Tibial nerve (tissue), 4 donors: ENCODE data around the gene ZNF518B. TPM values are rescaled to one million over a fixed set of nuclear protein-coding genes. Genes with fewer than 3 reads are reported as not detected.

Experiments
- DNase-seq, 2 donors: peaks; one replicate each; pipeline ENCODE4 v3.0.0-alpha.2; 2019; ENCODE audit warnings: low spot score in 2 of 2
- H3K27ac ChIP-seq, 4 donors: fragments of 200-600 bp; sonication (generic) in 3 of 4; one replicate each; pipeline ENCODE4 v1.5.1; 2017 to 2019; ENCODE audit warnings: mild to moderate bottlenecking in 1 of 4
- H3K27me3 ChIP-seq, 2 donors: fragments of 200-600 bp; sonication (generic) in 1 of 2; one replicate each; pipeline versions ENCODE4 v1.5.1 to v1.6.0; 2017 to 2019
- H3K36me3 ChIP-seq, 3 donors: fragments of 200-600 bp; sonication (generic); one replicate each; pipeline ENCODE4 v1.5.1; 2018 to 2019
- H3K4me1 ChIP-seq, 4 donors: fragments of 200-600 bp; sonication (generic) in 3 of 4; one replicate each; pipeline ENCODE4 v1.5.1; 2017 to 2019
- H3K4me3 ChIP-seq, 4 donors: fragments of 200-600 bp; sonication (generic) in 3 of 4; one replicate each; pipeline ENCODE4 v1.5.1; 2017 to 2019; ENCODE audit warnings: mild to moderate bottlenecking in 1 of 4, moderate library complexity in 1 of 4
- H3K9me3 ChIP-seq, 4 donors: fragments of 200-600 bp; sonication (generic) in 3 of 4; one replicate each; pipeline ENCODE4 v1.5.1; 2017 to 2019
- EP300 ChIP-seq, 2 donors: sonication (generic); formaldehyde crosslinking; IDR thresholded peaks; one replicate each; pipeline ENCODE4 v1.6.1; 2017; ENCODE audit warnings: antibody characterized with exemption in 2 of 2, mild to moderate bottlenecking in 1 of 2
- POLR2A ChIP-seq, 2 donors: fragments of 450-650 bp; IDR thresholded peaks; one replicate each; pipeline ENCODE4 v1.6.1; 2017; ENCODE audit warnings: antibody characterized with exemption in 2 of 2, mild to moderate bottlenecking in 2 of 2, moderate library complexity in 2 of 2
- WGBS, 2 donors: methylation state at CpG; one replicate each; pipeline ENCODE4 v1.1.5; 2018; 5-methylcytosine and 5-hydroxymethylcytosine counted together
- total RNA-seq, 4 donors: library from RNA; depleted of rRNA; stranded (reverse); fragments of >200 nt; gene quantifications; one replicate each; pipeline ENCODE4 v1.1.0, GENCODE V29; 2016
- TF ChIP-seq, protein P1 (sequence below), 5 experiments: fragments of 200-600 bp in 3 of 5; fragments of 450-650 bp in 2 of 5; sonication (generic) in 3 of 5; IDR thresholded peaks; one replicate each; pipeline ENCODE4 v1.5.1; 2016 to 2019; ENCODE audit warnings: antibody characterized with exemption in 5 of 5, mild to moderate bottlenecking in 3 of 5, moderate library complexity in 2 of 5

ZNF518B gene, protein sequence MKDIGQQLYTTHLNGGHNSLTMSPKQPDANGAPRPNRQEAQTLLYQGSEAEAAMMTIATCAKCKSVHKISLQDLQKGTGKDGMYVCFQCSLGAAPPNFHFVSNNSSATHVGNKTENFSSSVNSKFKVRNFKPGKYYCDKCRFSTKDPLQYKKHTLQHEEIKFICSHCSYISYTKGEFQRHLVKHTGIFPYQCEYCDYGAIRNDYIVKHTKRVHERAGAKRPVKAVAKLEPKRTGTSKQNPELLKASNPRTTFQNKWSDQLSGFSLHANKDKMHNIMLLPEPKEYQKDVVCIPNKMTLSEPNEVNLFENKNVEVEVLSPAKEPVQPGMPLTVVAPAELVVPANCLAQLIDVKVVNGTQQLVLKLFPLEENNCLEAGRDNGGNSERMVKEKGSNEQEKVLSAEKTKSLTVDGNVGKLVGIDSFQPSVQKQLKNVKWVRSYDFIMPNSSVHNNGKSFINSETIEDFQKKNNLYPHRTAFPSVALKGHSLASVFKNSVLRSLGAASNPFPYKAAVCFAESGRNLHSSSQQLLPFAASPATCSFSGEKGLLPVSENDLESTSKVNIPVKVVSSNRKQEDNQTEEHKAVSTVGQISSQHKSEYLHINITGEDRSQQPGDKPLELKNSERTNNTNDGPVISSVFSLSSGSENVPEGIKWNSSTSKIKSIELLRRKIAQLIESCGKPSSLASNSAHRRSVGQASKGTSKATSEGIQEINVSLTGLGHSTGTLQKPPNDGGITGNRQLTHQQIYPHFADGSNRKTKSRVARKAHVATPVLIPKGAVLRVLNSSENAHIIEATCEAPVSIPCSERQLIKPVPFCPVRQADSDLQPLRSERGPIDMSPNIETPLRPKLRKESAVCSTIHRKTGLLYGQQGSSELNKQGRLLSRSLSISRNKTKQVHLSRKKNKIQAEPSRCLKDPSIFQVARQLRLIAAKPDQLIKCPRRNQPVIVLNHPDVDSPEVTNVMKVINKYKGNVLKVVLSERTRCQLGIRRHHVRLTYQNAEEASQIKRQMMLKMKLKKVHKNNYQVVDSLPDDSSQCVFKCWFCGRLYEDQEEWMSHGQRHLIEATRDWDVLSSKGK
- 10 to 100 TPM in 2 of 4 donors, 1 to 10 TPM in 2; 7.5 to 13.5 (median 10.5) TPM for total RNA-seq

GRCh38 chr4:10457255-10457801 lies at the start of gene ZNF518B:
TSS of gene ZNF518B (minus strand) at chr4:10457426. CDS start at chr4:10446328, 11,098 bp downstream.
- peak in 1 of 2 donors; percentile 31 for TF ChIP-seq POLR2A (IDR thresholded peaks at IDR 0.05)
- TF ChIP-seq, protein P1, sequence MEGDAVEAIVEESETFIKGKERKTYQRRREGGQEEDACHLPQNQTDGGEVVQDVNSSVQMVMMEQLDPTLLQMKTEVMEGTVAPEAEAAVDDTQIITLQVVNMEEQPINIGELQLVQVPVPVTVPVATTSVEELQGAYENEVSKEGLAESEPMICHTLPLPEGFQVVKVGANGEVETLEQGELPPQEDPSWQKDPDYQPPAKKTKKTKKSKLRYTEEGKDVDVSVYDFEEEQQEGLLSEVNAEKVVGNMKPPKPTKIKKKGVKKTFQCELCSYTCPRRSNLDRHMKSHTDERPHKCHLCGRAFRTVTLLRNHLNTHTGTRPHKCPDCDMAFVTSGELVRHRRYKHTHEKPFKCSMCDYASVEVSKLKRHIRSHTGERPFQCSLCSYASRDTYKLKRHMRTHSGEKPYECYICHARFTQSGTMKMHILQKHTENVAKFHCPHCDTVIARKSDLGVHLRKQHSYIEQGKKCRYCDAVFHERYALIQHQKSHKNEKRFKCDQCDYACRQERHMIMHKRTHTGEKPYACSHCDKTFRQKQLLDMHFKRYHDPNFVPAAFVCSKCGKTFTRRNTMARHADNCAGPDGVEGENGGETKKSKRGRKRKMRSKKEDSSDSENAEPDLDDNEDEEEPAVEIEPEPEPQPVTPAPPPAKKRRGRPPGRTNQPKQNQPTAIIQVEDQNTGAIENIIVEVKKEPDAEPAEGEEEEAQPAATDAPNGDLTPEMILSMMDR (IDR thresholded peaks at IDR 0.05) = no peak
- peaks cover 0 to 19% (median 0%) of the 10 kb centered on the region in 4 donors for H3K9me3 ChIP-seq
- H3K27me3 ChIP-seq = peaks cover 0 to 45% of the 10 kb centered on the region in 2 donors
- peaks cover 0 to 22% (median 4%) of the 10 kb centered on the region in 4 donors for H3K4me1 ChIP-seq
- H3K27ac ChIP-seq = peak within 1 kb of the TSS in 2 of 4 donors; percentile 57 to 62
- WGBS, 2 donors = 9 to 13% methylated on average over 29 to 46 of the region's 60 CpGs
- H3K4me3 ChIP-seq = peak within 1 kb of the TSS; percentile 27 to 67 (median 55)
- peak; percentile 17 for DNase-seq
- H3K36me3 ChIP-seq = peaks cover 0 to 29% (median 0%) of the 10 kb centered on the region in 3 donors

- Histone ChIP-seq H3K4me3 (no peak overlapping the region), H3K9me3 (no peaks in the 10 kb centered on the region), H3K4me1 (no peaks in the 10 kb centered on the region), H3K36me3 (no peaks in the 10 kb centered on the region), H3K27me3 (no peaks in the 10 kb centered on the region), H3K27ac (no peak overlapping the region)
- no peak for TF ChIP-seq POLR2A (IDR thresholded peaks at IDR 0.05)
- TF ChIP-seq EP300 (IDR thresholded peaks at IDR 0.05) = no peak
- TF ChIP-seq, protein P1 (IDR thresholded peaks at IDR 0.05) = no peak
- WGBS, 2 donors = 87 to 90% methylated on average over 4 of the region's 4 CpGs
- no peak for DNase-seq
Measured at GRCh38 chr4:10506077-10506476, 48.9 kb upstream of the ZNF518B start.

DNA sequence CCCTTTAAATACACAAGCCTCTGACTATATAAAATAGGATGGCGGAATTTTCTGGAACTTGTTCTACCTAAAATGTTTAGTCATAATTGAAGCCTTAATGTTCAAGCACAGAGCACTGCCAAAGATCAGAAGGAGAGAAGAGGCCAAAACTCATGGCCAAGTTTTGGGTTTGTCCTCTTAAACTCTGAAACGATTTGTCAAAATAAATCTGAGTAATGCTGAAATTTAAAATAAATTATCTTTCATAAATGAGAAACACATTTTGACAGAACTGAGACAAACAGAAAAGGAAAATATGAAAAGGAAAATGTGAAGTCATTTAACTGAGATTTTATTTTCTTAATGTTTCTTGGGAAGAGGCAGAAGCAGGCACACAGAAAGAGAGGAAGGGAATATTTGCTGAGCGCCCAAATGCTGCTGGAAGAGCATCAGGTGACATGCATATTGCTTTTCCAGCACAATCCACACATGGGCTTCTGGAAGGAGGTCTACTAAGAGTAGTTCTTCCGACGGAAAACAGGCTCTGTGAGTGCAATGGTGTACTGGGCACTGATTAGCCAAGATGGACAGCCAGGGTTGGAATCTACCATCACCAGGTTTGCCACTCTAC lies 47.4 kb upstream of the ZNF518B start:
- DNase-seq = no peak
- H3K27me3 ChIP-seq = no peaks in the 10 kb centered on the region
- no peak overlapping the region for H3K4me3 ChIP-seq
- TF ChIP-seq POLR2A (IDR thresholded peaks at IDR 0.05) = no peak
- TF ChIP-seq, protein P1 (IDR thresholded peaks at IDR 0.05) = no peak
- no peak for TF ChIP-seq EP300 (IDR thresholded peaks at IDR 0.05)
- peak overlapping the region in 1 of 4 donors; percentile 47 for H3K27ac ChIP-seq
- no peaks in the 10 kb centered on the region for H3K9me3 ChIP-seq
- no peaks in the 10 kb centered on the region for H3K4me1 ChIP-seq
- 62 to 73% methylated on average over 5 of the region's 5 CpGs for WGBS, 2 donors
- H3K36me3 ChIP-seq = no peaks in the 10 kb centered on the region

- no peaks in the 10 kb centered on the region for H3K4me1 ChIP-seq
- H3K4me3 ChIP-seq = no peak overlapping the region
- H3K9me3 ChIP-seq = no peaks in the 10 kb centered on the region
- H3K36me3 ChIP-seq = no peaks in the 10 kb centered on the region
- peak overlapping the region in 1 of 4 donors; percentile 56 for H3K27ac ChIP-seq
- H3K27me3 ChIP-seq = no peaks in the 10 kb centered on the region
- DNase-seq = peak in 1 of 2 donors; percentile 20
- 89% methylated on average over 5 of the region's 5 CpGs for WGBS, 2 donors
- TF ChIP-seq, protein P1 (IDR thresholded peaks at IDR 0.05) = no peak
- TF ChIP-seq EP300 (IDR thresholded peaks at IDR 0.05) = peak in 1 of 2 donors; percentile 32
Measured at GRCh38 chr4:10502717-10503116, 45.5 kb upstream of the ZNF518B start.
